Cardiac atrium fibroblast (primary cell): ENCODE measurements around the gene ULBP1. TPM values are rescaled to one million over a fixed set of nuclear protein-coding genes. Genes with fewer than 3 reads are reported as not detected.

Experiments used
- total RNA-seq: library from RNA; depleted of rRNA; stranded (reverse); fragments of >200 nt; gene quantifications from 2 replicates; pipeline ENCODE4 v1.2.3, GENCODE V29; 2015

The ULBP1 gene, protein sequence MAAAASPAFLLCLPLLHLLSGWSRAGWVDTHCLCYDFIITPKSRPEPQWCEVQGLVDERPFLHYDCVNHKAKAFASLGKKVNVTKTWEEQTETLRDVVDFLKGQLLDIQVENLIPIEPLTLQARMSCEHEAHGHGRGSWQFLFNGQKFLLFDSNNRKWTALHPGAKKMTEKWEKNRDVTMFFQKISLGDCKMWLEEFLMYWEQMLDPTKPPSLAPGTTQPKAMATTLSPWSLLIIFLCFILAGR
- 2.0 and 2.1 TPM in 2 replicates for total RNA-seq

DNA sequence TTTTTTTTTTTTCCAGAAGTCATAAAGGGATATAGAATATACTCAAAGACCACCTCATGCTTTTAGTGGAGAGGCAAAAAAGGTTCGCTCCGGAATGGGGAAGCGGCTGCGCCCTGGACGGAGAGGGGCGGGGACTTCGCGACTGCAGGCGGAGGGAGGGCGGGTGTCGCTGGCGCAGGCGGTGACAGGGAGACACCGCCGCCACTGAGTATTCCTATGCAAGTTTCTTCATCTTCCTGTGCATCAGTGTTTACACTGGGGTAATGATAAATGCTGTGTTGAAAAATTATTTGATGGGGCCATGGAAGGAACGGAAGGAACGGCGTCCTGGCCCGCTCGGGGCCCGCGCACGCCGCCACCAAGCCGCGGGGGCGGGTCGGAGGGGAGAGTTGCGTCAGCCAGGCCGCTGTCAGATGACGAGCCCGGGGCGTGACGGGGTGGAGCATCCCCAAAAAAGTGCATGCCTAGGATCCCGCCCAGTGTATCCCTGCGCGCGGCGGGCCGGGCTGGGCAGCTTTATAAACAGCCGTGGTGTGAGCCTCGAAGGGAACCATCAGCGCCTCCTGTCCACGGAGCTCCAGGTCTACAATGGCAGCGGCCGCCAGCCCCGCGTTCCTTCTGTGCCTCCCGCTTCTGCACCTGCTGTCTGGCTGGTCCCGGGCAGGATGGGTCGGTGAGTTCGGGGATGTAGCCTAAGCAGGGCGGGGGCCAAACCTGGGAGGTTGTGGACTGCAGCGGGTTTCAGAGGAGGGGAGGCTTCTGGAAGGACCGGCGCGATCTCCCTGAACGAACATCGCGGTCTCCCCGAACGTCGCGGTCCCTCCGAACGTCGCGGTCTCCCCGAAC, at the start of gene ULBP1:
ULBP1 (plus strand) TSS at position 482 of the 846 bp plus-strand sequence; CDS start at position 589, 107 bp downstream.

DNA sequence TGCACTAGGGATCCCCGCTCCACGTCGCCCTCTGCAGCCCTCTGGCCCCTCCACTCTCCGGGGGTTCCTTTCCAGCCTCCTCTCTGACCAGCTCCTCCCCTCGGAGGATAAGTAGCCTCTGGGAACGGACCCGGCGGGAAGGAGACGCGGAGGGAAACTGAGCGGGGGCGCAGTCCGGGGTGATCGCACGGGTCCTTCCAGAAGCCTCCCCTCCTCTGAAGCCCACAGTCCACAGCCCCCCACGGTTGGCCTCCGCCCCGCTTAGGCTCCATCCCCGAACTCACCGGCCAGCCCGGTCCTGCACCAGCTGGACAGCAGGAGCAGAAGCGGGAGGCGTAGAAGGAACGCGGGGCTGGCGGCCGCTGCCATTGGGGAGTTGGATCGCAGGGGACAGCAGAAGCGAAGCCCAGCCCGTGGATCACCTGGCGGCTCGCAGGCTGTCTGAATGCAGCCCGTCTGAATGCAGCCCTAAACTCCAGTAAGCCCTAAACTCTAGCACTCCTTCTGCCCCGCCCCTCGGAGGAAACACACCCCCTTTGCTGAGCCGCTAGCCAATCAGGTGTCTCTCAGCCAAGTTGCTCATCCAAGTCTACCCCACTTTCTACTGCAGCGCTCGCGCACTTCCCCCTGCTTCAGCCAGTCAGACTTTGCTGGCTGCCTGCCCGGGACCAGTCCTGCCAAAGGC, 41.0 kb upstream of the ULBP1 start, which contains the start of gene RAET1G:
RAET1G (minus strand) TSS at position 480 of the 685 bp plus-strand sequence; CDS start at position 369, 111 bp downstream.

DNA sequence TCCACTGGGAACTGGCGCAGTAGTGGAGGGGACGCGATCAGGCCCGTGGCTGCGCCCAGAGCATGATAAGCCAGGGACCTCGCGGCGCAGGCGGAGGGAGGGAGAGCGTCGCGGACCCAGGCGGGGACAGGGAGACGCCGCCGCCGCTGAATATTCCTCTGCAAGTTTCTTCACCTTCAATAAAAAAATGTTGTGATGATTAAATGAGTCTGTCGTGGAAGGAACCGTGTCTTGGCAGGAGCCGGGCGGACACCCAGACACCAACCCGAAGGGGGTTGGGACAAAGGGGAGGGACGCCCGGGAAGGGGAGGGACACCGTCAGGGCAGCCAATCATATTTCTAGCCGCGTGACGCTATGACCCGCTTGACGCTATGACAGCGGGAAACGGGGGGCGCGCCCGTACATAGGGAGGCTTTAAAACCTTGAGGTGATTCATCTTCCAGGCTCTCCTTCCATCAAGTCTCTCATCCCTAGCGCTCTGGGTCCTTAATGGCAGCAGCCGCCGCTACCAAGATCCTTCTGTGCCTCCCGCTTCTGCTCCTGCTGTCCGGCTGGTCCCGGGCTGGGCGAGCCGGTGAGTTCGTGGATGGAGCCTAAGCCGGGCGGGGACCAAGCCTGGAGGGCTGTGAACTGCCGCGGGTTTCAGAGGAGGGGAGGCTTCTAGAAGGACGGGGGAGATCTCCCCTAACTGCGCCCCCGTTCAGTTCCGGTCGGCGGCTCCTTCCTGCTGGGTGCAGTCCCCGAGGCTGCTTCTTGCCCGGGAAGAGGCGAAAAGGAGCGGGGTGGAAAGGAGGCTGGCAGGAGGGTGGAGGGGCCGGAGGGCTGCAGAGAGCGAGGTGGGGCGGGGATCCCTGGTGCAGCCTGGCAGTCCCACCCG, 21.9 kb upstream of the ULBP1 start, which contains the start of gene ULBP2:
ULBP2 (plus strand) TSS at position 432 of the 878 bp plus-strand sequence; CDS start at position 491, 59 bp downstream.

Other genes with a start within 250 kb of the ULBP1 start
- 8.3 and 19.6 TPM in 2 replicates for gene LATS1, start 245.8 kb upstream of the ULBP1 start, total RNA-seq
- 12.0 and 52.5 TPM in 2 replicates for gene NUP43, start 217.4 kb upstream of the ULBP1 start, total RNA-seq
- gene PCMT1, start 214.2 kb upstream of the ULBP1 start, total RNA-seq = 105 TPM in 2 replicates
- 30.0 and 44.7 TPM in 2 replicates for gene LRP11, start 99.6 kb upstream of the ULBP1 start, total RNA-seq
- gene RAET1E, start 65.8 kb upstream of the ULBP1 start, total RNA-seq = 0.18 and 0.49 TPM in 2 replicates
- gene RAET1G, start 40.8 kb upstream of the ULBP1 start, total RNA-seq = 0.97 TPM in 1 of 2 replicates, not detected in the other
- 10.5 and 10.7 TPM in 2 replicates for gene ULBP2, start 21.9 kb upstream of the ULBP1 start, total RNA-seq
- gene RAET1L, start 61.6 kb downstream of the ULBP1 start, total RNA-seq = not detected in 2 replicates
- 10.7 and 19.3 TPM in 2 replicates for gene ULBP3, start 105.2 kb downstream of the ULBP1 start, total RNA-seq
- 2.2 and 7.8 TPM in 2 replicates for gene PPP1R14C, start 179.1 kb downstream of the ULBP1 start, total RNA-seq